ENCODE measurements around the gene TPI1. TPM values are rescaled to one million over a fixed set of nuclear protein-coding genes. Genes with fewer than 3 reads are reported as not detected.

The TPI1 gene
- total RNA-seq, 1 experiment from 2014 or later = 1,259 TPM

- H3F3A ChIP-seq (ENCODE audit: low read length, unreplicated experiment) = no peaks in the 10 kb centered on the region
- H3K9ac ChIP-seq (ENCODE audit: low read length) = no peak overlapping the region
- H3K79me2 ChIP-seq (ENCODE audit: low read length) = no peaks in the 10 kb centered on the region
- DNase-seq (no peak), ATAC-seq (no peak)
- no peaks in the 10 kb centered on the region for H3K36me3 ChIP-seq (ENCODE audit: low read depth, low read length)
- intact Hi-C loops (cut with micrococcal nuclease) = no loop called here
- no peaks in the 10 kb centered on the region for H3K27me3 ChIP-seq (ENCODE audit: low read length)
- H3K9me3 ChIP-seq (ENCODE audit: low read length) = no peaks in the 10 kb centered on the region
- no peak overlapping the region for H2AFZ ChIP-seq (ENCODE audit: low read length)
- POLR2A ChIA-PET (ENCODE audit: unreplicated experiment) = interaction anchor here (0.7 kb wide), 1 partner anchor 19 kb away, joined by 3 read pairs; the partner anchor contains the start of gene USP5
- no peak overlapping the region for H3K4me2 ChIP-seq (ENCODE audit: low read length)
- H3K27ac ChIP-seq (ENCODE audit: low read length) = no peak overlapping the region
- no TSS peak for BruUV-seq (replicated peaks)
- no peak overlapping the region for H3K4me3 ChIP-seq (ENCODE audit: low read length)
- no peaks in the 10 kb centered on the region for H3K4me1 ChIP-seq (ENCODE audit: insufficient read depth, low read length)
- H3K9me2 ChIP-seq (replicated peaks; ENCODE audit: low read length) = no peaks in the 10 kb centered on the region
- CTCF ChIA-PET = no interaction called here
- no peaks in the 10 kb centered on the region for H4K20me1 ChIP-seq (ENCODE audit: low read length)
- no peak for TF ChIP-seq CTCF (conservative IDR thresholded peaks at IDR 0.05; ENCODE audit: low read depth, low read length)
- TF ChIP-seq EZH2phosphoT487 (IDR thresholded peaks at IDR 0.05; ENCODE audit: borderline replicate concordance, low read length) = no peak
- TF ChIP-seq EZH2 (IDR thresholded peaks at IDR 0.05; ENCODE audit: low read length, unreplicated experiment) = no peak
These were observed 34.0 kb upstream of the TPI1 start for GRCh38 chr12:6833189-6833890.

DNA sequence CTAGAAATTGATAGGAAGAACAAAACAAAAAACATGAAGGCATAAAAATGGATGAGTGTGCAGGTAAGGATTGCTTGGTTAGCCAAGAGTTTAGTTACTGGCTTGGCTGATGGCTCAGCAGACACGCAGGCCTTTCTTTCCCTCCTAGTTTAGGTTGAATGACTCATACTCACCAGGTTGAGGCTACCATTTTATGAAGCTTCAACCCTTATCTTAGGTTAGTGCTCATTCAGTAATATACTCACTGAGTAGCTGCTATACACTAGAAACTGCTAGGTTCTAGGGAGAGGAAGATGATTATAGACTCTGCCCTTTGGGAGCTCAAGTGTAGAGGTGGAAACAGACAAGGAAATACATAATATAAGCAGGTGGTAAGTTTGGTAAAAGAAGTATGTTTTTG, 33.1 kb upstream of the TPI1 start:
- no peaks in the 10 kb centered on the region for H3K9me3 ChIP-seq (ENCODE audit: low read length)
- H3K27me3 ChIP-seq (ENCODE audit: low read length) = no peaks in the 10 kb centered on the region
- no peaks in the 10 kb centered on the region for H3K9me2 ChIP-seq (replicated peaks; ENCODE audit: low read length)
- H3K79me2 ChIP-seq (ENCODE audit: low read length) = no peaks in the 10 kb centered on the region
- H3K4me3 ChIP-seq (ENCODE audit: low read length) = no peak overlapping the region
- H3K9ac ChIP-seq (ENCODE audit: low read length) = no peak overlapping the region
- H3K4me1 ChIP-seq (ENCODE audit: insufficient read depth, low read length) = no peaks in the 10 kb centered on the region
- BruUV-seq (replicated peaks) = no TSS peak
- no peaks in the 10 kb centered on the region for H3F3A ChIP-seq (ENCODE audit: low read length, unreplicated experiment)
- H4K20me1 ChIP-seq (ENCODE audit: low read length) = no peaks in the 10 kb centered on the region
- intact Hi-C loops (cut with micrococcal nuclease) = no loop called here
- H2AFZ ChIP-seq (ENCODE audit: low read length) = no peak overlapping the region
- ATAC-seq = no peak
- no peak overlapping the region for H3K4me2 ChIP-seq (ENCODE audit: low read length)
- DNase-seq = no peak
- TF ChIP-seq CTCF (conservative IDR thresholded peaks at IDR 0.05; ENCODE audit: low read depth, low read length) = no peak
- TF ChIP-seq EZH2 (IDR thresholded peaks at IDR 0.05; ENCODE audit: low read length, unreplicated experiment) = no peak
- no peak for TF ChIP-seq EZH2phosphoT487 (IDR thresholded peaks at IDR 0.05; ENCODE audit: borderline replicate concordance, low read length)
- H3K27ac ChIP-seq (ENCODE audit: low read length) = no peak overlapping the region
- no peaks in the 10 kb centered on the region for H3K36me3 ChIP-seq (ENCODE audit: low read depth, low read length)
- ChIA-PET CTCF (interaction anchor here (0.6 kb wide), 1 partner anchor 111 kb away, joined by 4 read pairs; the partner anchor contains the start of gene COPS7A), POLR2A (ENCODE audit: unreplicated experiment) (interaction anchor here (0.7 kb wide), 1 partner anchor 18 kb away, joined by 3 read pairs; the partner anchor contains the start of gene USP5)

DNA sequence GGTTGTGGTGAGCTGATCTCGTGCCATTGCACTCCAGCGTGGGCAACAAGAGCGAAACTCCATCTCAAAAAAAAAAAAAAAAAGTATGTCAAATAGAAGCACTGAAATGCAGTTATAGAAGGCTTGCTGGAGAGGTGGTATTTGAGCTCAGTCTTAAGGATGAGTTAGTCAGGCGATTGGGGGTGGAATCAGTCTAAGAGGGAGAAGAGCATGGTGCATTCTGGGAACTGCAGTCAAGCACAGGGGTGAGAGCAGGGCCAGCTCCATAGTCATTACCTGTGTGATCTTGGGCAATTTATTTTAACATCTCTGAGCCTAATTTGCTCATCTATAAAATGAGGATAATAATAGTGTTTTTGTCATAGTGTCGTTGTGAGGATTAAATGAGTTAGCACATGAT, 32.5 kb upstream of the TPI1 start:
- no peaks in the 10 kb centered on the region for H3K79me2 ChIP-seq (ENCODE audit: low read length)
- H3K4me3 ChIP-seq (ENCODE audit: low read length) = no peak overlapping the region
- H3K9me2 ChIP-seq (replicated peaks; ENCODE audit: low read length) = no peaks in the 10 kb centered on the region
- no peak overlapping the region for H2AFZ ChIP-seq (ENCODE audit: low read length)
- CTCF ChIA-PET = interaction anchor here (0.6 to 0.7 kb wide), 2 partner anchors 17 to 111 kb away, joined by 3 to 4 read pairs; partner anchors contain the start of gene COPS7A
- H4K20me1 ChIP-seq (ENCODE audit: low read length) = no peaks in the 10 kb centered on the region
- H3K36me3 ChIP-seq (ENCODE audit: low read depth, low read length) = no peaks in the 10 kb centered on the region
- H3K4me1 ChIP-seq (ENCODE audit: insufficient read depth, low read length) = no peaks in the 10 kb centered on the region
- no peak overlapping the region for H3K27ac ChIP-seq (ENCODE audit: low read length)
- H3K4me2 ChIP-seq (ENCODE audit: low read length) = no peak overlapping the region
- H3K27me3 ChIP-seq (ENCODE audit: low read length) = no peaks in the 10 kb centered on the region
- H3F3A ChIP-seq (ENCODE audit: low read length, unreplicated experiment) = no peaks in the 10 kb centered on the region
- POLR2A ChIA-PET (ENCODE audit: unreplicated experiment) = no interaction called here
- no peak for TF ChIP-seq EZH2phosphoT487 (IDR thresholded peaks at IDR 0.05; ENCODE audit: borderline replicate concordance, low read length)
- no peak for TF ChIP-seq CTCF (conservative IDR thresholded peaks at IDR 0.05; ENCODE audit: low read depth, low read length)
- TF ChIP-seq EZH2 (IDR thresholded peaks at IDR 0.05; ENCODE audit: low read length, unreplicated experiment) = no peak
- ATAC-seq (no peak), DNase-seq (no peak)
- intact Hi-C loops (cut with micrococcal nuclease) = no loop called here
- BruUV-seq (replicated peaks) = no TSS peak
- H3K9me3 ChIP-seq (ENCODE audit: low read length) = no peaks in the 10 kb centered on the region
- no peak overlapping the region for H3K9ac ChIP-seq (ENCODE audit: low read length)
